HEK293 (cell line): ENCODE measurements around the gene ATP7A.

Source experiments
- CTCF ChIA-PET: fragments of 350-600 bp; formaldehyde crosslinking; extraction: SDS; loops from one replicate; lab custom pipeline; 2021; ENCODE audit warnings: antibody characterized with exemption; lab: Yijun Ruan, JAX
- POLR2A ChIA-PET: fragments of 300-600 bp; formaldehyde crosslinking; extraction: SDS; loops from one replicate; lab custom pipeline; 2020; ENCODE audit warnings: antibody characterized with exemption, inconsistent platforms; lab: Yijun Ruan, JAX
- H3K27ac ChIP-seq: fragments of 200-500 bp; sonication (Bioruptor generic); 2 replicates; pipeline ENCODE4 v1.5.1; 2014; ENCODE audit warnings: low read depth, low read length, control low read depth, inconsistent platforms; ENCODE audit errors: extremely low read depth
- H3K36me3 ChIP-seq, 2 experiments: fragments of 200-500 bp in 1 of 2; sonication (Bioruptor generic) in 1 of 2; 1 replicate in 1 of 2; 2 replicates in 1 of 2; pipeline ENCODE4 v1.5.1; 2014 to 2017; ENCODE audit warnings: inconsistent platforms in 2 of 2, low read length in 2 of 2; ENCODE audit not compliant: control insufficient read depth in 2 of 2, insufficient read depth in 1 of 2
- H3K4me1 ChIP-seq: fragments of 200-500 bp; sonication (Bioruptor generic); 2 replicates; pipeline ENCODE4 v1.5.1; 2014; ENCODE audit warnings: mild to moderate bottlenecking, low read length, inconsistent platforms; ENCODE audit not compliant: control insufficient read depth, insufficient read depth
- H3K4me3 ChIP-seq: 2 replicates; pipeline ENCODE4 v1.5.1; 2011; ENCODE audit warnings: low read depth, mild to moderate bottlenecking, control low read depth, low read length, moderate library complexity
- H3K9me3 ChIP-seq: fragments of 200-500 bp; sonication (Bioruptor generic); 2 replicates; pipeline ENCODE4 v1.5.1; 2014; ENCODE audit warnings: low read depth, low read length, inconsistent platforms; ENCODE audit not compliant: control insufficient read depth, insufficient read depth
- BCL6B ChIP-seq: fragments of 450-650 bp; formaldehyde crosslinking; IDR thresholded peaks from 2 replicates; pipeline ENCODE4 v1.5.1; 2017; ENCODE audit warnings: missing biosample characterization, missing genetic modification characterization
- HOXA7 ChIP-seq: sonication (generic); formaldehyde crosslinking; IDR thresholded peaks from 2 replicates; pipeline ENCODE4 v1.8.1; 2022; ENCODE audit warnings: missing genetic modification reagents, borderline replicate concordance
- HOXD13 ChIP-seq: sonication (generic); formaldehyde crosslinking; IDR thresholded peaks from 2 replicates; pipeline ENCODE4 v1.8.0; 2022; ENCODE audit warnings: missing genetic modification reagents, borderline replicate concordance
- KLF7 ChIP-seq: fragments of 450-650 bp; formaldehyde crosslinking; IDR thresholded peaks from 2 replicates; pipeline ENCODE4 v1.5.1; 2016; ENCODE audit warnings: missing biosample characterization, missing genetic modification characterization, borderline replicate concordance
- KLF9 ChIP-seq: fragments of 450-650 bp; formaldehyde crosslinking; IDR thresholded peaks from 2 replicates; pipeline ENCODE4 v1.5.1; 2016; ENCODE audit warnings: missing biosample characterization, missing genetic modification characterization, low read depth
- SP3 ChIP-seq: fragments of 450-650 bp; formaldehyde crosslinking; IDR thresholded peaks from 2 replicates; pipeline ENCODE4 v1.5.1; 2016; ENCODE audit warnings: missing biosample characterization, missing genetic modification characterization
- ZNF146 ChIP-seq: fragments of 450-650 bp; formaldehyde crosslinking; IDR thresholded peaks from 2 replicates; pipeline ENCODE4 v1.5.1; 2016; ENCODE audit warnings: missing biosample characterization, missing genetic modification characterization
- ZNF155 ChIP-seq: fragments of 450-650 bp; formaldehyde crosslinking; IDR thresholded peaks from 2 replicates; pipeline ENCODE4 v1.5.1; 2016; ENCODE audit warnings: missing biosample characterization, missing genetic modification characterization
- ZNF174 ChIP-seq: fragments of 450-650 bp; formaldehyde crosslinking; IDR thresholded peaks from 2 replicates; pipeline ENCODE4 v1.5.0; 2017; ENCODE audit warnings: missing biosample characterization, mild to moderate bottlenecking, missing genetic modification characterization
- ZNF404 ChIP-seq: fragments of 450-650 bp; formaldehyde crosslinking; IDR thresholded peaks from 2 replicates; pipeline ENCODE4 v1.5.1; 2017; ENCODE audit warnings: missing biosample characterization, missing genetic modification characterization
- ZNF433 ChIP-seq: fragments of 450-650 bp; formaldehyde crosslinking; IDR thresholded peaks from 2 replicates; pipeline ENCODE4 v1.5.1; 2016; ENCODE audit warnings: missing biosample characterization, missing genetic modification characterization, low read depth
- ZNF548 ChIP-seq: fragments of 450-650 bp; formaldehyde crosslinking; IDR thresholded peaks from 2 replicates; pipeline ENCODE4 v1.5.1; 2016; ENCODE audit warnings: missing biosample characterization, missing genetic modification characterization
- ZNF558 ChIP-seq: fragments of 450-650 bp; formaldehyde crosslinking; IDR thresholded peaks from 2 replicates; pipeline ENCODE4 v1.5.1; 2016; ENCODE audit warnings: missing biosample characterization, missing genetic modification characterization
- ZNF580 ChIP-seq: fragments of 450-650 bp; formaldehyde crosslinking; IDR thresholded peaks from 2 replicates; pipeline ENCODE4 v1.5.1; 2016; ENCODE audit warnings: missing biosample characterization, missing genetic modification characterization
- ZNF585B ChIP-seq: fragments of 450-650 bp; formaldehyde crosslinking; IDR thresholded peaks from 2 replicates; pipeline ENCODE4 v1.5.1; 2016; ENCODE audit warnings: missing biosample characterization, missing genetic modification characterization
- ZNF776 ChIP-seq: fragments of 450-650 bp; formaldehyde crosslinking; IDR thresholded peaks from 2 replicates; pipeline ENCODE4 v1.5.0; 2017; ENCODE audit warnings: missing biosample characterization, missing genetic modification characterization, borderline replicate concordance
- ZNF792 ChIP-seq: fragments of 450-650 bp; formaldehyde crosslinking; IDR thresholded peaks from 2 replicates; pipeline ENCODE4 v1.5.1; 2016; ENCODE audit warnings: missing biosample characterization, missing genetic modification characterization
- ZSCAN30 ChIP-seq: fragments of 450-650 bp; IDR thresholded peaks from 2 replicates; pipeline ENCODE4 v1.5.1; 2018; ENCODE audit warnings: missing biosample characterization, mild to moderate bottlenecking, missing genetic modification characterization, moderate library complexity
- TF ChIP-seq, protein P1 (sequence below): fragments of 450-650 bp; formaldehyde crosslinking; IDR thresholded peaks from 2 replicates; pipeline ENCODE4 v1.5.1; 2017; ENCODE audit warnings: missing biosample characterization, mild to moderate bottlenecking, missing genetic modification characterization, moderate library complexity
- TF ChIP-seq, protein P2 (sequence below): fragments of 450-650 bp; formaldehyde crosslinking; IDR thresholded peaks from 2 replicates; pipeline ENCODE4 v1.5.1; 2017; ENCODE audit warnings: missing biosample characterization, missing genetic modification characterization
- TF ChIP-seq, protein P3 (sequence below): fragments of 450-650 bp; formaldehyde crosslinking; IDR thresholded peaks from 2 replicates; pipeline ENCODE4 v1.5.1; 2016; ENCODE audit warnings: missing biosample characterization, missing genetic modification characterization

ATP7A gene

DNA sequence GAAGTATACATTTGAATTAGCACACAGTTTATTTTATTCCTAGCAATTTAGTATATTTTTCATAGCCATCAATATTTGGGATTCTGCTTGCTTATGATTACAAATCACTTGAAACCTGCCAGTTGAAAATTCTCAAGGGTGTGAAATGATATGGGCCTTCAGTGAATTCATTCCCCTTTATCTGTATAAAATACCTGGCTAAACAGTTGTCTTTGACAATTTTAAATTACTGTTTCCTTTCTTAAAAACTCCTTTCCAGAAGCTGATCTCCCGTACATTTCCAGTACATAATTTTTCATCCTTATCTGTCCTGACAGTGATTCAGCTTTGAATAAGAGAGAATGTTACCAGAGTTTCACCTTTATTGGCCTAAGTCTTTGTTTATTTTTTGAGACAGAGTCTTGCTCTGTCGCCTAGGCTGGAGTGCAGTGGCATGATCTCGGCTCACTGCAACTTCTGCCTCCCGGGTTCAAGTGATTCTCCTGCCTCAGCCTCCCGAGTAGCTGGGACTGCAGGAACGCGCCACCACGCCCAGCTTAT is 13.9 kb downstream of the ATP7A start:
- Histone ChIP-seq H3K9me3 (no peaks in the 10 kb centered on the region; the same call in 1 of the 2 replicates), H3K4me3 (no peak overlapping the region), H3K4me1 (no peaks in the 10 kb centered on the region; the same call in 1 of the 2 replicates), H3K36me3 (no peaks in the 10 kb centered on the region), H3K27ac (no peak overlapping the region)
- ChIA-PET CTCF (no interaction called here), POLR2A (no interaction called here)
- TF ChIP-seq ZNF174 (tag by site-specific recombination) = no peak
- no peak for TF ChIP-seq ZNF404 (tag by site-specific recombination)
- no peak for TF ChIP-seq HOXD13 (CRISPR knock-in tag)
- no peak for TF ChIP-seq ZNF580 (tag by site-specific recombination)
- no peak for TF ChIP-seq ZNF433
- TF ChIP-seq ZNF155 (tag by site-specific recombination) = no peak
- no peak for TF ChIP-seq SP3
- TF ChIP-seq, protein P1, sequence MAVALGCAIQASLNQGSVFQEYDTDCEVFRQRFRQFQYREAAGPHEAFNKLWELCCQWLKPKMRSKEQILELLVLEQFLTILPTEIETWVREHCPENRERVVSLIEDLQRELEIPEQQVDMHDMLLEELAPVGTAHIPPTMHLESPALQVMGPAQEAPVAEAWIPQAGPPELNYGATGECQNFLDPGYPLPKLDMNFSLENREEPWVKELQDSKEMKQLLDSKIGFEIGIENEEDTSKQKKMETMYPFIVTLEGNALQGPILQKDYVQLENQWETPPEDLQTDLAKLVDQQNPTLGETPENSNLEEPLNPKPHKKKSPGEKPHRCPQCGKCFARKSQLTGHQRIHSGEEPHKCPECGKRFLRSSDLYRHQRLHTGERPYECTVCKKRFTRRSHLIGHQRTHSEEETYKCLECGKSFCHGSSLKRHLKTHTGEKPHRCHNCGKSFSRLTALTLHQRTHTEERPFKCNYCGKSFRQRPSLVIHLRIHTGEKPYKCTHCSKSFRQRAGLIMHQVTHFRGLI (tag by site-specific recombination) = no peak

DNA sequence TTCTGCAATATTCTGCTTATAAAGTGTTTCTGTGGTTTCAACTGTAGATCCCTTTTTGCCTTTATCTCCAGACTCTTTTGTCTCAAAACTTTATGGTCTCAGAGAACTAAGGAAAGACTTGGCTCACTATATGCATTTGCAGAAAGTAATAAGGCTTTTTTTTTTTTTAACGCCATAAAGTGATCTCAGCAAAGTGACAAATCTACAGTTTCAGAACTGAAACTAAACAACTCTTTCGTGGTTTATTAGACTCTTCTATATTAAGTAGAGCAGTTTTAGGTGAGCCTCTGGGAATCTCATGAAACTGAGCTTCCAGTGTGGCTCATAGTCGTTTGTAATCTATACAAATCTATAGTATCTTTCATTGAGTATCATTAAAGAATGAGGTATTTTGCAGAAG is 15.3 kb downstream of the ATP7A start:
- TF ChIP-seq ZNF792 (tag by site-specific recombination) (no peak), ZNF585B (tag by site-specific recombination) (no peak)
- TF ChIP-seq, protein P2, sequence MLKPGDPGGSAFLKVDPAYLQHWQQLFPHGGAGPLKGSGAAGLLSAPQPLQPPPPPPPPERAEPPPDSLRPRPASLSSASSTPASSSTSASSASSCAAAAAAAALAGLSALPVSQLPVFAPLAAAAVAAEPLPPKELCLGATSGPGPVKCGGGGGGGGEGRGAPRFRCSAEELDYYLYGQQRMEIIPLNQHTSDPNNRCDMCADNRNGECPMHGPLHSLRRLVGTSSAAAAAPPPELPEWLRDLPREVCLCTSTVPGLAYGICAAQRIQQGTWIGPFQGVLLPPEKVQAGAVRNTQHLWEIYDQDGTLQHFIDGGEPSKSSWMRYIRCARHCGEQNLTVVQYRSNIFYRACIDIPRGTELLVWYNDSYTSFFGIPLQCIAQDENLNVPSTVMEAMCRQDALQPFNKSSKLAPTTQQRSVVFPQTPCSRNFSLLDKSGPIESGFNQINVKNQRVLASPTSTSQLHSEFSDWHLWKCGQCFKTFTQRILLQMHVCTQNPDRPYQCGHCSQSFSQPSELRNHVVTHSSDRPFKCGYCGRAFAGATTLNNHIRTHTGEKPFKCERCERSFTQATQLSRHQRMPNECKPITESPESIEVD (tag by site-specific recombination) = peak; percentile 28; the same call in 1 of the 2 replicates
- H3K27ac ChIP-seq = no peak overlapping the region

GRCh38 chrX:77930581-77930980 is 20.1 kb downstream of the ATP7A start:
- ChIA-PET CTCF (no interaction called here), POLR2A (interaction anchor here (0.6 to 1.2 kb wide), 2 partner anchors 13 to 35 kb away, joined by 3 read pairs; partner anchors contain the start of gene MAGT1)
- no peaks in the 10 kb centered on the region; the same call in 1 of the 2 replicates for H3K4me1 ChIP-seq
- H3K9me3 ChIP-seq = no peaks in the 10 kb centered on the region
- H3K4me3 ChIP-seq = no peak overlapping the region
- no peaks in the 10 kb centered on the region for H3K36me3 ChIP-seq
- TF ChIP-seq HOXA7 (CRISPR knock-in tag) (no peak), ZNF776 (tag by site-specific recombination) (no peak)
- TF ChIP-seq, all 188 proteins: peak for 0
- H3K27ac ChIP-seq = no peak overlapping the region

More for the DNA sequence above, 15.3 kb downstream of the ATP7A start:
- H3K4me1 ChIP-seq = no peaks in the 10 kb centered on the region; the same call in 1 of the 2 replicates
- POLR2A ChIA-PET = interaction anchor here (0.6 kb wide), 1 partner anchor 411 kb away, joined by 3 read pairs; no protein-coding TSS in a partner anchor
- CTCF ChIA-PET = no interaction called here
- H3K4me3 ChIP-seq = no peak overlapping the region
- no peaks in the 10 kb centered on the region for H3K36me3 ChIP-seq
- H3K9me3 ChIP-seq = no peaks in the 10 kb centered on the region

GRCh38 chrX:77935886-77936285 is 25.4 kb downstream of the ATP7A start:
- no peaks in the 10 kb centered on the region for H3K9me3 ChIP-seq
- H3K27ac ChIP-seq = no peak overlapping the region
- no peak overlapping the region for H3K4me3 ChIP-seq
- no peaks in the 10 kb centered on the region for H3K36me3 ChIP-seq
- POLR2A ChIA-PET = no interaction called here
- CTCF ChIA-PET = interaction anchor here (0.5 kb wide), 1 partner anchor 823 kb away, joined by 3 read pairs; no protein-coding TSS in a partner anchor
- H3K4me1 ChIP-seq = no peaks in the 10 kb centered on the region
- TF ChIP-seq KLF9 (tag by site-specific recombination) = no peak
- TF ChIP-seq ZNF146 (tag by site-specific recombination) = no peak
- no peak for TF ChIP-seq KLF7
- TF ChIP-seq BCL6B (tag by site-specific recombination) = no peak
- TF ChIP-seq, protein P3, sequence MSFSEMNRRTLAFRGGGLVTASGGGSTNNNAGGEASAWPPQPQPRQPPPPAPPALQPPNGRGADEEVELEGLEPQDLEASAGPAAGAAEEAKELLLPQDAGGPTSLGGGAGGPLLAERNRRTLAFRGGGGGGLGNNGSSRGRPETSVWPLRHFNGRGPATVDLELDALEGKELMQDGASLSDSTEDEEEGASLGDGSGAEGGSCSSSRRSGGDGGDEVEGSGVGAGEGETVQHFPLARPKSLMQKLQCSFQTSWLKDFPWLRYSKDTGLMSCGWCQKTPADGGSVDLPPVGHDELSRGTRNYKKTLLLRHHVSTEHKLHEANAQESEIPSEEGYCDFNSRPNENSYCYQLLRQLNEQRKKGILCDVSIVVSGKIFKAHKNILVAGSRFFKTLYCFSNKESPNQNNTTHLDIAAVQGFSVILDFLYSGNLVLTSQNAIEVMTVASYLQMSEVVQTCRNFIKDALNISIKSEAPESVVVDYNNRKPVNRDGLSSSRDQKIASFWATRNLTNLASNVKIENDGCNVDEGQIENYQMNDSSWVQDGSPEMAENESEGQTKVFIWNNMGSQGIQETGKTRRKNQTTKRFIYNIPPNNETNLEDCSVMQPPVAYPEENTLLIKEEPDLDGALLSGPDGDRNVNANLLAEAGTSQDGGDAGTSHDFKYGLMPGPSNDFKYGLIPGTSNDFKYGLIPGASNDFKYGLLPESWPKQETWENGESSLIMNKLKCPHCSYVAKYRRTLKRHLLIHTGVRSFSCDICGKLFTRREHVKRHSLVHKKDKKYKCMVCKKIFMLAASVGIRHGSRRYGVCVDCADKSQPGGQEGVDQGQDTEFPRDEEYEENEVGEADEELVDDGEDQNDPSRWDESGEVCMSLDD (tag by site-specific recombination) = no peak
- TF ChIP-seq ZNF548 (tag by site-specific recombination) = no peak
- no peak for TF ChIP-seq ZSCAN30 (tag by site-specific recombination)
- no peak for TF ChIP-seq SP3
- TF ChIP-seq ZNF558 = no peak
